NT2/D1 (cell line): ENCODE measurements around the gene KRTAP22-1.

Experiments
- SUZ12 ChIP-seq: IDR thresholded peaks from 2 replicates; pipeline ENCODE4 v1.6.1; 2011; ENCODE audit not compliant: insufficient read length, insufficient read depth; ENCODE audit errors: extremely low read depth
- YY1 ChIP-seq: IDR thresholded peaks from 2 replicates; pipeline ENCODE4 v1.6.1; 2011; ENCODE audit not compliant: insufficient read length, insufficient read depth
- ZNF274 ChIP-seq: IDR thresholded peaks from 2 replicates; pipeline ENCODE4 v1.6.1; 2011; ENCODE audit warnings: mild to moderate bottlenecking, low read depth, low read length

- TF ChIP-seq ZNF274: no peak
- no peak for TF ChIP-seq YY1
- TF ChIP-seq SUZ12: no peak
Observed at GRCh38 chr21:30598802-30599201, 2.1 kb upstream of the KRTAP22-1 start, which contains the start of gene KRTAP6-2.
